Cardiac fibroblast (primary cell): ENCODE data around the gene RPS16.

Source experiments
- DNase-seq, 2 donors: peaks; one replicate each; pipeline versions ENCODE4 v3.0.0 to v3.0.0-alpha.2; 2010; ENCODE audit warnings: low read depth in 2 of 2
- H3K4me3 ChIP-seq, 2 donors: replicated peaks in 1 of 2; 1 replicate in 1 of 2; 2 replicates in 1 of 2; pipeline ENCODE4 v1.5.1; 2011; ENCODE audit warnings: low read depth in 2 of 2, low read length in 2 of 2, mild to moderate bottlenecking in 2 of 2, moderate library complexity in 1 of 2
- TF ChIP-seq, protein P1 (sequence below): IDR thresholded peaks from one replicate; pipeline ENCODE4 v1.5.1; 2011; ENCODE audit warnings: low read depth, mild to moderate bottlenecking, low read length, inconsistent platforms

Gene RPS16

DNA sequence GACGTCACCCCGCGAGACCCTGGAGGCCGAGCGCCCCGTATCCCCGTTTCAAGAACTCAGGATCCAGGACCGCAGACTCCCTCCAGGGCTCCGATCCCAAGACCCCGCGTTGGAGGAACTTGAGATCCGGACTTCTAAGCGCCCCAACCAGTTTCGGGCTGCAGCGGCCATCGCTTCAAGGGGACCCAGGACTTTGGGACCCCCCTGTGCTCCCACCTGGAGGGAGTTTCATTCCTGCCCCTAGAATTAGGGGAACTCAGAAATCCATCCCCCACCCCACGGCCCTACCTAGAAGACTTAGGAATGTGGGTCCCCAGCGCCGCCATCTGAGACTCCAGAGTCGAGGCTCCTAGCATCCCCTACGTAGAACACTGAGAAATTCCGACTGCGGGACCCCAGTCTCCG lies 22.9 kb downstream of the RPS16 start:
- TF ChIP-seq, protein P1, sequence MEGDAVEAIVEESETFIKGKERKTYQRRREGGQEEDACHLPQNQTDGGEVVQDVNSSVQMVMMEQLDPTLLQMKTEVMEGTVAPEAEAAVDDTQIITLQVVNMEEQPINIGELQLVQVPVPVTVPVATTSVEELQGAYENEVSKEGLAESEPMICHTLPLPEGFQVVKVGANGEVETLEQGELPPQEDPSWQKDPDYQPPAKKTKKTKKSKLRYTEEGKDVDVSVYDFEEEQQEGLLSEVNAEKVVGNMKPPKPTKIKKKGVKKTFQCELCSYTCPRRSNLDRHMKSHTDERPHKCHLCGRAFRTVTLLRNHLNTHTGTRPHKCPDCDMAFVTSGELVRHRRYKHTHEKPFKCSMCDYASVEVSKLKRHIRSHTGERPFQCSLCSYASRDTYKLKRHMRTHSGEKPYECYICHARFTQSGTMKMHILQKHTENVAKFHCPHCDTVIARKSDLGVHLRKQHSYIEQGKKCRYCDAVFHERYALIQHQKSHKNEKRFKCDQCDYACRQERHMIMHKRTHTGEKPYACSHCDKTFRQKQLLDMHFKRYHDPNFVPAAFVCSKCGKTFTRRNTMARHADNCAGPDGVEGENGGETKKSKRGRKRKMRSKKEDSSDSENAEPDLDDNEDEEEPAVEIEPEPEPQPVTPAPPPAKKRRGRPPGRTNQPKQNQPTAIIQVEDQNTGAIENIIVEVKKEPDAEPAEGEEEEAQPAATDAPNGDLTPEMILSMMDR: no peak

DNA sequence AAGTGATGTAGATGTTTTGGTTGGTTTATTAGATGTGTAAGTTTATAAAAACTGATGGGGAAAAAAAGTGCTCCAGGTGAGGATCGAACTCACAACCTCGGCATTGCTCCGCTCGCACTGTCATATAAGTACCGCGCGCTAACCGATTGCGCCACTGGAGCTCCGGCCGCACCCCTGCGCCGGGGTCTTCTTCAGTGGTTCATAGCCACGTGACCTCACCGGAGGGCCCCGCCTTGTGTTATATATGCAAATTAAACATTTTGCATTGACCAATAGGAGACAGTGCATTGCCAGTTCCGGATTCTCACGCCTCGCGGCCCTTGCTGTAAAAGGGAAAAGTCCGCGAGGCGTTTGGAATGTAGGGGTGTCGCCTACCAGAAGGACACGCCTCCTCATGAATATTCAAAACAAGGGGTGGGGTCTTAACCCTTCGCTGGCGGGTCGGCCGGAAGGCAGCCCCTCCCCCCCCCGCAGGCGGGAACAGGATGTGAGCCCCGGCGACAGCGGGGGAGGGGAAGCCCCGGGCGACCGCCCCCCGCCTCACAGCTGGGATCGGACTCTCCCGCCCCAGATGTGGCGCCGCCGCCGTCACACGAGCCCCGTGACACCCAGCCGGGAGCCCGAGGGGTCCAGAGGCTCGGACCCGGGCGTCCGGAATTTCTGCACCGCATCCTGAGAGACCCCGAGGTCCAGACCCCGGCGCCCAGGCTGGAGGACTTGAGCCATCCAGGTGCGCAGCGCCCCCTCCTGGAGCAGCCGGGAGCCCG lies 23.5 kb downstream of the RPS16 start, which contains the start of gene PLEKHG2:
TSS of gene PLEKHG2 (plus strand) at position 570 of the 767 bp plus-strand sequence. CDS start 1,418 bp downstream, outside the sequence.
- peak within 1 kb of the TSS; percentile 84 to 87 for H3K4me3 ChIP-seq
- DNase-seq: peak; percentile 100
- TF ChIP-seq, protein P1: peak; percentile 78

More for the DNA sequence above, 22.9 kb downstream of the RPS16 start:
- peak overlapping the region; percentile 84 to 87 for H3K4me3 ChIP-seq
- peak in 1 of 2 donors; percentile 24 for DNase-seq

DNA sequence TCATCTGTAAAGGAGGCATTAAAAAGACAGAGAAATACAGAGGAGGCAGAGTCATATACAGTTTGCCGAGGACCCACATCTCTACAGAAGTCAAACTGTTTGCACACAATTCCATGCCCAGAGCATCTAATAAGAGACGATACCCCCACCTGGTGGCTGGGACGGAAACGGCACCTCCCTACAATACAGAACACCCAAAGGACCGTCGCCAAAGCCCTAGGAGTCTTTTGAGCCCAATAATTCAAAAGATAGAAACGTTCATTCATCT lies 24.0 kb downstream of the RPS16 start:
- peak; percentile 96 for DNase-seq
- TF ChIP-seq, protein P1: peak; percentile 93
- peak overlapping the region; percentile 8 to 30 for H3K4me3 ChIP-seq

DNA sequence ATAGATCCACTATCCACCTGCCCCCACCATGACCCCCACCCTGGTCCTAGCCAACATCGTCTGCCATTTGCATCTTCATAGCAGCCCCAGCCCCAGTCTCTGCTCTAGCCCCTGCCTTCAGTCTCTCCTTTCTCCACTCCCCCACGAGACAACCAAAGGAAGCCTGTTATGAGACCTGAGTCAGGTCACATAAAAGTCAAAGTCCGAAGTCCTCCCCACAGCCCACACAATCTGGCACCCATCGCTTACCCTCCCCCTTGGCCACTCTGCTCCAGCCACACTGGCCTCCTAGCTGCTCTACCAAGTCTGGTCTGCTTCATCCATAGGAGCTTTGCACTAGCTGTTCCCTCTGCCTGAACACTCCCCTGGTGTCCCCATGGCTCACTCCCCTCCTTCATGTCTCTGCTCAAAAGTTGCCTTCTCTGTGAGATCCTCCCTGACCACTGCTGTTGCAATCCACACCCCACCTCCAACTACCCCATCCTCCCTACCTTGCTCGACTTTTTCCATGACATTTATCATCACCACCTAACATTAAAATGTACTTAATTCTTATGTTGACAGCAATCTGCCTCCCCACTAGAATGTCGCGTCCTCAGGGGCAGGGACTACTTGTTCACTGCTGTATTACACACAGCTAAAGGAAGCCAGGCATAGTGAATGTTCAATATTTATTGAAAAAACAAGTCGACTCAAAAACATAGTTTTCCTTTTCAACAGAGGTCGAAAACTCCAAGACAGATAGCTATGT lies 24.5 kb downstream of the RPS16 start:
- peak in 1 of 2 donors; percentile 89 for DNase-seq
- no peak overlapping the region for H3K4me3 ChIP-seq
- TF ChIP-seq, protein P1: no peak

DNA sequence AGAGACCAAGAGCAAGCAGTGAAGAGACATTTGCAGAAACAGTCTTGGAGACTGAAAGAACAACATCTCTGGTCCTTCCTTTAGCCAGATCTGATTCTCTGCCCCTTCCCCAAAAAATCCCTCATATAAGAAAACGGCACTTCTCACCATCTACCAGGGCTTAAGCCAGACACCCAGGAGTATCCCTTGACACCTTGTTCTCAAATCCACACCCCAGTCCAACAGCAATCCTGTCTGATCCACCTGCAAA lies 25.0 kb downstream of the RPS16 start:
- no peak for DNase-seq
- no peak overlapping the region for H3K4me3 ChIP-seq

DNA sequence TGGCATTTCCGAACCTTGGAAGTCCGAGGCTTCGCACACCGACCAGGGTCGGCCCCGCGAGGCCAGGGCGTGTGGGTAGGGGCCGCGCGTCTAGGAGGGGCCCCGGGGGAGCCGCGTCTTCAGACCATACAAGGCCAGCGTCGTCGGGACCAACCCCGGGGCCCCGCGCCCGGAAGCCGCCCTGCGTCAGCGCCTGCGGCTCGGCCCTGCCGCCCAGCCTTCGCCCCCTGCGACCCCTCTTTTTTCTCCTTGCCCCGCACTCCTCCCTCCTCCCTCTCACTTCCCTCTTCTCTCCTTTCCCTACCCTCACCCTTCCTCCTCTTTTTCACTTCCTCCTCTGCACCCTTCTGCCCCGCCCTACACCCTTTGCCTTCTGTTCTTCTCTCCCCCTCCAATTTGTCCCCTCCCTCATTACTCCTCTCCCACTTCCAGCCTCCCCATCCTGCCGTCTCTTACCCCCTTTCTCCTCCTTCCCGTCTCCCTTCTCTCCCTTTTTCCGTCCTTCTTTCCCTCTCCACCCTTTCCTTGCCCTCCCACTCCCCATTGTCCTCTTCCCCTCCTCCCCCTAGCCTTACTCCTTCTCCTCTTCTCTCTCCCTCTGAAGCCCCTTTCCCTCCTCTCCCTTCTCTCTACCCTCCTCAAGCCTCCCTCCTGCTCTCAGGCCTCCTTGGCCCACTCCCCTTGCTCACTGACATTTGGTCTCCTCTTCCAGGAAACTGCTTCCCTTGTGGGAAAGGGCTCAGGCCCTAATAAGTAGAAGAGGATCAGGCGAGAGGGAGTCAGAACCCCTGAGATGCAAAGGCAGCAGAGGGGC lies 25.5 kb downstream of the RPS16 start:
- peak overlapping the region; percentile 92 to 96 for H3K4me3 ChIP-seq
- TF ChIP-seq, protein P1: no peak
- peak in 1 of 2 donors; percentile 74 for DNase-seq

More for the DNA sequence above, 25.0 kb downstream of the RPS16 start:
- TF ChIP-seq, protein P1: no peak
